ENCODE data around the gene CHRNA1.

DNA sequence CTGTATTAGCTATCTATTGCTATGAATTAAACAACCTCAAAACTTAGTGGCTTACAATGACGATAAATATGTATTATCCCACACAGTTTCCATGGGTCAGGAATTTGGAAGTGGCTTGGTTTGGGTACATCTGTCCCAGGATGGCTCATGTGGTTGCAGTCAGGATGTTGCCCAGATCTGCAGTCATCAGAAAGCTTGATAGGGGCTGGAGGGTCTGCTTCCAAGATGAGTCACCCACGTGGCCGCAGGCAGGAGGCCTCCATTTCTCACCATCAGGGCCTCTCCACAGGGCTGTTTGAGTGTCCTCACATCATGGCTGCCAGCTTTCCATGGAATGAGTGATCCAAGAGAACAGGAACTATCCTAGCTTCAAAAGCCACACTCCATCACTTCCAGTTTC, 46.4 kb downstream of the CHRNA1 start:
- TF ChIP-seq, protein P1, sequence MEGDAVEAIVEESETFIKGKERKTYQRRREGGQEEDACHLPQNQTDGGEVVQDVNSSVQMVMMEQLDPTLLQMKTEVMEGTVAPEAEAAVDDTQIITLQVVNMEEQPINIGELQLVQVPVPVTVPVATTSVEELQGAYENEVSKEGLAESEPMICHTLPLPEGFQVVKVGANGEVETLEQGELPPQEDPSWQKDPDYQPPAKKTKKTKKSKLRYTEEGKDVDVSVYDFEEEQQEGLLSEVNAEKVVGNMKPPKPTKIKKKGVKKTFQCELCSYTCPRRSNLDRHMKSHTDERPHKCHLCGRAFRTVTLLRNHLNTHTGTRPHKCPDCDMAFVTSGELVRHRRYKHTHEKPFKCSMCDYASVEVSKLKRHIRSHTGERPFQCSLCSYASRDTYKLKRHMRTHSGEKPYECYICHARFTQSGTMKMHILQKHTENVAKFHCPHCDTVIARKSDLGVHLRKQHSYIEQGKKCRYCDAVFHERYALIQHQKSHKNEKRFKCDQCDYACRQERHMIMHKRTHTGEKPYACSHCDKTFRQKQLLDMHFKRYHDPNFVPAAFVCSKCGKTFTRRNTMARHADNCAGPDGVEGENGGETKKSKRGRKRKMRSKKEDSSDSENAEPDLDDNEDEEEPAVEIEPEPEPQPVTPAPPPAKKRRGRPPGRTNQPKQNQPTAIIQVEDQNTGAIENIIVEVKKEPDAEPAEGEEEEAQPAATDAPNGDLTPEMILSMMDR (IDR thresholded peaks at IDR 0.05), result no peak
- TF ChIP-seq POLR2AphosphoS5 (IDR thresholded peaks at IDR 0.05) (no peak), EP300 (IDR thresholded peaks at IDR 0.05; ENCODE audit: low read depth) (no peak), POLR2A (IDR thresholded peaks at IDR 0.05) (no peak)
